Aorta (tissue), 5 donors: ENCODE data around the gene ZSWIM6. TPM values are rescaled to one million over a fixed set of nuclear protein-coding genes. Genes with fewer than 3 reads are reported as not detected.

ENCODE experiments used
- ATAC-seq: fragments of 200-7000 bp; cut with Tn5 transposase; one replicate; pipeline ENCODE4 v1.9.1; 2022; ENCODE audit warnings: moderate library complexity; ENCODE audit not compliant: low FRiP score
- DNase-seq, 2 donors: peaks; one replicate each; pipeline ENCODE4 v3.0.0-alpha.2; 2020
- H3K27ac ChIP-seq, 2 donors: one replicate each; pipeline ENCODE4 v1.5.1; 2013; ENCODE audit warnings: low read length in 2 of 2, mild to moderate bottlenecking in 2 of 2, moderate library complexity in 2 of 2, control low read depth in 1 of 2, inconsistent platforms in 1 of 2, low read depth in 1 of 2
- H3K27me3 ChIP-seq, 2 donors: one replicate each; pipeline ENCODE4 v1.6.1; 2013; ENCODE audit warnings: control low read depth in 1 of 2, low read length in 1 of 2, mild to moderate bottlenecking in 1 of 2, moderate library complexity in 1 of 2; ENCODE audit not compliant: insufficient read depth in 2 of 2, control insufficient read depth in 1 of 2
- H3K36me3 ChIP-seq, 2 donors: one replicate each; pipeline ENCODE4 v1.6.1; 2013; ENCODE audit warnings: control low read depth in 1 of 2, low read length in 1 of 2, mild to moderate bottlenecking in 1 of 2; ENCODE audit not compliant: insufficient read depth in 2 of 2, control insufficient read depth in 1 of 2
- H3K4me1 ChIP-seq, 2 donors: one replicate each; pipeline ENCODE4 v1.6.1; 2013; ENCODE audit warnings: low read length in 2 of 2, control low read depth in 1 of 2, mild to moderate bottlenecking in 1 of 2, moderate library complexity in 1 of 2; ENCODE audit not compliant: insufficient read depth in 2 of 2, control insufficient read depth in 1 of 2
- H3K4me3 ChIP-seq, 2 donors: one replicate each; pipeline ENCODE4 v1.5.1; 2013; ENCODE audit warnings: low read length in 2 of 2, control low read depth in 1 of 2, mild to moderate bottlenecking in 1 of 2
- H3K9me3 ChIP-seq: one replicate; pipeline ENCODE4 v1.6.1; 2013; ENCODE audit warnings: mild to moderate bottlenecking, low read length; ENCODE audit not compliant: control insufficient read depth
- WGBS, 2 donors: extraction: QIAGEN DNeasy Blood & Tissue Kit; methylation state at CpG; one replicate each; pipeline ENCODE4 v1.1.7; 2013; 5-methylcytosine and 5-hydroxymethylcytosine counted together
- intact Hi-C, 2 donors: fragments of 100-400 bp; cut with DNase I; formaldehyde crosslinking; loops; one replicate each; pipeline versions ENCODE4 v1.14.2 to v1.15.0; 2022
- polyA plus RNA-seq, 2 donors: library from polyadenylated mRNA; stranded (reverse); fragments of 200-250 nt; gene quantifications; one replicate each; pipeline ENCODE4 v1.2.3, GENCODE V29; 2013
- total RNA-seq, 2 donors: library from RNA; stranded (reverse); fragmentation: NEBNext Ultra II Directional; extraction: Animal tissue kit (Norgen Biotek cat#: 25700); gene quantifications; one replicate each; pipeline ENCODE4 v1.2.1, GENCODE V29; 2021
- donor health status: healthy with polysubstance abuse.
- donor health status: Bipolar disorder and iron deficiency.
- donor health status: DM: no; HTN: no; CAD: no.
- donor health status: DM: no; HTN: no; CAD: no.
- donor health status: DM: yes; HTN: yes; CAD: no.

The ZSWIM6 gene
- total and polyA plus RNA-seq, 4 donors, result 3.4 to 21.8 (median 12.4) TPM

GRCh38 chr5:61516946-61517345, 184.9 kb downstream of the ZSWIM6 start:
- Histone ChIP-seq H3K27me3 (no peaks in the 10 kb centered on the region), H3K27ac (no peak overlapping the region), H3K9me3 (no peaks in the 10 kb centered on the region), H3K4me1 (no peaks in the 10 kb centered on the region), H3K4me3 (no peak overlapping the region), H3K36me3 (no peaks in the 10 kb centered on the region)
- no peak for DNase-seq
- intact Hi-C loops, result no loop called here
- ATAC-seq, result no peak
- WGBS, 2 donors, result 97 to 100% methylated on average over 2 of the region's 2 CpGs

DNA sequence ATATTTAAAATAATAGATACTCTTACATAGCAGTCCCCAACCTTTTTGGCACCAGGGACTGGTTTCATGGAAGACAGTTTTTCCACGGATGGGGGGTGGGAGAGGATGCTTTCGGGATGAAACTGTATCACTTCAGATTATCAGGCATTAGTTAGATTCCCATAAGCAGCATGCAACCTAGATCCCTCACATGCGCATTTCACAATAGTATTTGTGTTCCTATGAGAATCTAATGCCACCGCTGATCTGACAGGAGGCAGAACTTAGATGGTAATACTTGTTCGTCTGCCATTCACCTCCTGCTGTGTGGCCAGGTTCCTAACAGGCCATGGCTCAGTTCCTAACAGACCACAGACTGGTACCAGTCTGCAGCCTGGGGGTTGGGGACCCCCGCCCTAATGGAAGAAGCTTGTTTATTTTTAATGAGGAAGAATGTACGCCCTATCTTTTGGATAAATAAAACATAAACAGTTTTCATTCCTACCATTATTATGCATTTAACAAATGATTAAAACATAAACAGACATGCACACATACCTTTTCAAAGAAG, 187.7 kb downstream of the ZSWIM6 start:
- no peak overlapping the region for H3K27ac ChIP-seq
- DNase-seq (no peak), ATAC-seq (no peak)
- H3K36me3 ChIP-seq, result no peaks in the 10 kb centered on the region
- H3K27me3 ChIP-seq, result no peaks in the 10 kb centered on the region
- H3K4me3 ChIP-seq, result no peak overlapping the region
- H3K4me1 ChIP-seq, result no peaks in the 10 kb centered on the region
- no peaks in the 10 kb centered on the region for H3K9me3 ChIP-seq
- 84 to 85% methylated on average over 7 of the region's 7 CpGs for WGBS, 2 donors
- intact Hi-C loops, result no loop called here

- 95 to 97% methylated on average over 2 of the region's 2 CpGs for WGBS, 2 donors
- no peaks in the 10 kb centered on the region for H3K9me3 ChIP-seq
- no peaks in the 10 kb centered on the region for H3K27me3 ChIP-seq
- H3K36me3 ChIP-seq, result no peaks in the 10 kb centered on the region
- ATAC-seq (no peak), DNase-seq (no peak)
- no peak overlapping the region for H3K4me3 ChIP-seq
- intact Hi-C loops, result no loop called here
- H3K4me1 ChIP-seq, result no peaks in the 10 kb centered on the region
- H3K27ac ChIP-seq, result no peak overlapping the region
Measured at GRCh38 chr5:61523073-61523472, 191.0 kb downstream of the ZSWIM6 start.

DNA sequence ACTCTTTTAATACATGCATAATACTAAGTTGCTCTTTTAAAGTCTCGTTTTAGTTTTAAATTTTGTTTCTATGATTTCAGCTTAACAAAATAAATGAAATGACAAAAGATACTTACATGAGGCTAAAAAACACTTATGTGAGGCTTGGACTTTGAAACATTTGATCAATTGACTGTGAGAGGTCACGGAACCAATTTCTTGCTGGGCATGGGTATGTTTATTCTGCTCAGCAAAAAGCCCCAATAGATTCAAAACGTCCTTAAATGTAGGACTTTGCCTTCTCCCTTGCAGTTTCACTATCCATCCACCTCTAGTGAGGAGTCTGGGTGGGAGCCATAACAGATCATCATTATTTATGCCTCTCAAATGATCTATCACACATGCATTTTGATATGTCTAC, 191.9 kb downstream of the ZSWIM6 start:
- no peaks in the 10 kb centered on the region for H3K9me3 ChIP-seq
- H3K4me1 ChIP-seq, result no peaks in the 10 kb centered on the region
- no peaks in the 10 kb centered on the region for H3K27me3 ChIP-seq
- no peaks in the 10 kb centered on the region for H3K36me3 ChIP-seq
- no peak overlapping the region for H3K4me3 ChIP-seq
- 77 to 80% methylated on average over 3 of the region's 3 CpGs for WGBS, 2 donors
- H3K27ac ChIP-seq, result no peak overlapping the region
- ATAC-seq, result no peak
- intact Hi-C loops, result no loop called here
- DNase-seq, result no peak

DNA sequence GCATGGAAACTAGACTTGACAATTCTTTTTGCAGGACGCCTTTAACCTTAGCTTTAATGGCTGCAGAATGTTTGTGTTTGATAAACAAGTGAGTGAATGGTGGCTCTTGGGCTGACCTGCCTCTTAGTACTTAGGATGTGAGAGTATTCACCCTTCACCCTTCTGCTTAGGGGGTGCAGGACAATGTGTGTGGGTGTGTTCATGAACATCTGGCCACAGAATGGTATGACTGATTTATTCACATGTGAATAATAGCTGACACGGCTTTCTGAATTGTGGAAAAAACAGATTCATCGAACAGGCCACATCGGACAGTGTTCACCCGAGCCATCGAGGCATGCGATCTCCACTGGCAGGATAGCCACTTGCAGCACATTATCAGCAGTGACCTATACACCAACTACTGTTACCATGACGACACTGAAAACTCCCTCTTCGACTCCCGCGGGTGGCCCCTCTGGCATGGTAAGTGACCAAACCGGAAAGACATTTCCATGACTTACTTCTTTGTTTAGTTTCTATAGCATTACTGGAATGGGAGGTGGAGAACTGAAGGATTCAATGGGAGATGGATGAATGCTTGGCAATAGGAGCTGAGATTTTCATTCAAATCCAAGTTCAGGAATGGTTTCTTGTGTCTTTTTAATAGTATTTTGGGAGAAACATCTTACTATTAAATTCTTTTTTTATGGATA, 193.6 kb downstream of the ZSWIM6 start:
- intact Hi-C loops, result no loop called here
- Histone ChIP-seq H3K4me1 (no peaks in the 10 kb centered on the region), H3K27me3 (no peaks in the 10 kb centered on the region), H3K36me3 (no peaks in the 10 kb centered on the region), H3K27ac (no peak overlapping the region), H3K9me3 (no peaks in the 10 kb centered on the region), H3K4me3 (no peak overlapping the region)
- DNase-seq (no peak), ATAC-seq (no peak)
- WGBS, 2 donors, result 91 to 92% methylated on average over 12 of the region's 12 CpGs

- DNase-seq (no peak), ATAC-seq (no peak)
- no peaks in the 10 kb centered on the region for H3K36me3 ChIP-seq
- H3K27me3 ChIP-seq, result no peaks in the 10 kb centered on the region
- H3K4me3 ChIP-seq, result no peak overlapping the region
- intact Hi-C loops, result no loop called here
- no peaks in the 10 kb centered on the region for H3K4me1 ChIP-seq
- H3K27ac ChIP-seq, result no peak overlapping the region
- no peaks in the 10 kb centered on the region for H3K9me3 ChIP-seq
- WGBS, 2 donors, result 88 to 90% methylated on average over 5 of the region's 5 CpGs
Measured at GRCh38 chr5:61526207-61526519, 194.1 kb downstream of the ZSWIM6 start.

- no peak for ATAC-seq
- no peaks in the 10 kb centered on the region for H3K27me3 ChIP-seq
- no peak for DNase-seq
- H3K36me3 ChIP-seq, result peaks cover 0 to 4% of the 10 kb centered on the region in 2 donors
- no peaks in the 10 kb centered on the region for H3K9me3 ChIP-seq
- intact Hi-C loops, result no loop called here
- H3K4me1 ChIP-seq, result no peaks in the 10 kb centered on the region
- 97 to 98% methylated on average over 4 of the region's 4 CpGs for WGBS, 2 donors
- no peak overlapping the region for H3K27ac ChIP-seq
- no peak overlapping the region for H3K4me3 ChIP-seq
Measured at GRCh38 chr5:61532983-61533382, 200.9 kb downstream of the ZSWIM6 start.

- ATAC-seq, result no peak
- peaks cover 0 to 4% of the 10 kb centered on the region in 2 donors for H3K36me3 ChIP-seq
- WGBS, 2 donors, result 91 to 93% methylated on average over 5 of the region's 5 CpGs
- H3K4me3 ChIP-seq, result no peak overlapping the region
- no peak overlapping the region for H3K27ac ChIP-seq
- H3K27me3 ChIP-seq, result no peaks in the 10 kb centered on the region
- H3K9me3 ChIP-seq, result no peaks in the 10 kb centered on the region
- intact Hi-C loops, result no loop called here
- no peak for DNase-seq
- H3K4me1 ChIP-seq, result no peaks in the 10 kb centered on the region
Measured at GRCh38 chr5:61534481-61535267, 202.6 kb downstream of the ZSWIM6 start.

DNA sequence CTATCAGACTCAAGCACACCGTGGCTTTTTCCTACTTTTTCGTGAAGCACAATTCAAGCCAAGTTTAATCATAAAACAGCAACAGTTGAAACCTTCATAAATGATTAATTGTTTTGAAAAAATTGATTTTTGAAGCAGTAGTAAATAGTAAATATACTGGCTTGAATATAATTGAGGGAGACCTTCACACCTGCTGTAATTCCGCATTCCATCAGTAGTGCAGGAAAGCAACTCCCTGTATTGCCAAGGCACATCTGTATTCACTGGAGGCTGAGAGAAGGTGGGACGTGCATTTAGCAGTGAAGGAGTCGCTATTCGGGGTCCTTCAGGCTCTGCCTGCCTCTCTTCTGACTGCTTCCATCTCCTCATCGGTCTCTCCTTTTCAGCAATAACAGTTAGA, 203.8 kb downstream of the ZSWIM6 start:
- 93% methylated on average over 7 of the region's 7 CpGs for WGBS, 2 donors
- no peak overlapping the region for H3K4me3 ChIP-seq
- intact Hi-C loops, result no loop called here

More for the DNA sequence above, 203.8 kb downstream of the ZSWIM6 start:
- DNase-seq, result no peak
- Histone ChIP-seq H3K27me3 (no peaks in the 10 kb centered on the region), H3K4me1 (no peaks in the 10 kb centered on the region), H3K27ac (no peak overlapping the region), H3K9me3 (no peaks in the 10 kb centered on the region), H3K36me3 (peaks cover 0 to 4% of the 10 kb centered on the region in 2 donors)
- ATAC-seq, result no peak
